LNCAP (cell line): ENCODE measurements around the gene SPATA13.

ENCODE experiments used
- TF ChIP-seq, protein P1 (sequence below): fragments of 450-650 bp; IDR thresholded peaks from 2 replicates; pipeline ENCODE4 v1.5.1; 2017; ENCODE audit warnings: mild to moderate bottlenecking

SPATA13 gene

DNA sequence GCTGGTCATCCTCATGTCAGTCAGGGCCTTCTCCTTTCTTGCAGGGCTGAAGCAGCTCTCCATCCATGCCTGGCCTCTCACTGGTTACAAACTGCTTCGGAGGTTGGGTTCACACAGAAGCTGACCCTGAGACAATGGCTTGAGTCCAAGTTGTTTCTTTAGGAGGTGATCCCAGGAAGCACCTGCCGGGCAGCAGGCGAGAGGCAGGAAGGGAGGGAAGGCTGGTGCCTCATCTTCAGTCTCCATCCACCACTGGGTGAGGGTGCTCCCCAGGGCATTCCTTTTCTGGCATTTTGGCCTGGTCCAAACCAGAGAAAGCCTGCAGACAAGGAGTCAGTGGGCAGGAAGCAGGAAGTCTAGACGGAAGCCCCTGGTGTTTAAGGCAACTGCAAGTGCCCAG lies 17.6 kb upstream of the SPATA13 start:
- TF ChIP-seq, protein P1, sequence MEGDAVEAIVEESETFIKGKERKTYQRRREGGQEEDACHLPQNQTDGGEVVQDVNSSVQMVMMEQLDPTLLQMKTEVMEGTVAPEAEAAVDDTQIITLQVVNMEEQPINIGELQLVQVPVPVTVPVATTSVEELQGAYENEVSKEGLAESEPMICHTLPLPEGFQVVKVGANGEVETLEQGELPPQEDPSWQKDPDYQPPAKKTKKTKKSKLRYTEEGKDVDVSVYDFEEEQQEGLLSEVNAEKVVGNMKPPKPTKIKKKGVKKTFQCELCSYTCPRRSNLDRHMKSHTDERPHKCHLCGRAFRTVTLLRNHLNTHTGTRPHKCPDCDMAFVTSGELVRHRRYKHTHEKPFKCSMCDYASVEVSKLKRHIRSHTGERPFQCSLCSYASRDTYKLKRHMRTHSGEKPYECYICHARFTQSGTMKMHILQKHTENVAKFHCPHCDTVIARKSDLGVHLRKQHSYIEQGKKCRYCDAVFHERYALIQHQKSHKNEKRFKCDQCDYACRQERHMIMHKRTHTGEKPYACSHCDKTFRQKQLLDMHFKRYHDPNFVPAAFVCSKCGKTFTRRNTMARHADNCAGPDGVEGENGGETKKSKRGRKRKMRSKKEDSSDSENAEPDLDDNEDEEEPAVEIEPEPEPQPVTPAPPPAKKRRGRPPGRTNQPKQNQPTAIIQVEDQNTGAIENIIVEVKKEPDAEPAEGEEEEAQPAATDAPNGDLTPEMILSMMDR = no peak

DNA sequence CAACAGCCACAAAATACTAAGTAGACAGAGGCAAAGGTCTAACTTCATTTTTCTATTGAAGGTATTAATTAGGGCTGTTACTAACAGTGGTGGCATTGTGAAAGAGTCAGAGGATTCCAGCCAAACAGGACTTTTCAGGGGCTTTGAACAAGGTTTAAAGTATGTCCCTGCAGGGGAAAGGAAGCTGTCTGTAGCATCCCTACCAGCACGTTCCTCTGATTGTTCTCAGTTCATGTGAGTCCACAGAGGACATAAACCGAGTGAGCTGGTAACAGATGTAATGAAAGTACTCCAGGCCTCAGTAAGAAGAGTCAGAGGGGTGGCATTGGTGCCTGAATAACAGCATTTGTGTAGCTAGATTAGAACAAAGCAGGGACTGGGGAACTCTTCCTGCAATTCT lies 15.3 kb upstream of the SPATA13 start:
- TF ChIP-seq, protein P1 = no peak

DNA sequence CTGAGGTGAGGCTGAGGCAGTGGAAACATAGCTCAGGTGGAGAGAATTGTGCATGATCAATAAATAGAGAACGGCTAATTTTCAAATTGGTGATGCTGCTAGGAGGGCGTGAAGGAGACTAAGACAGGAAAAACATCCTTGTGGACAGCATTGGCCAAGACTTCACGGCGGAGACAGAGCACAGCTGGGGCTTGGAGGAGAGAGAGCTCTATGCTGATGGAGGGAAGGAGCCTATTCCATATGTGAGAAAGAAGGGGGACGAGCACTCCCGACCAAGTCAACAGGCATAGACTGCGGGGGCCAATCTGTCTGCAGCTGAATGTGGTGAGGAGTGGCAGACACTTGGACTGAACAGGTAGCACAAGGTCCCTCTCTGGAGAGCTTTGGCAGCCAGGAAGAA lies 14.8 kb upstream of the SPATA13 start:
- TF ChIP-seq, protein P1 = no peak

DNA sequence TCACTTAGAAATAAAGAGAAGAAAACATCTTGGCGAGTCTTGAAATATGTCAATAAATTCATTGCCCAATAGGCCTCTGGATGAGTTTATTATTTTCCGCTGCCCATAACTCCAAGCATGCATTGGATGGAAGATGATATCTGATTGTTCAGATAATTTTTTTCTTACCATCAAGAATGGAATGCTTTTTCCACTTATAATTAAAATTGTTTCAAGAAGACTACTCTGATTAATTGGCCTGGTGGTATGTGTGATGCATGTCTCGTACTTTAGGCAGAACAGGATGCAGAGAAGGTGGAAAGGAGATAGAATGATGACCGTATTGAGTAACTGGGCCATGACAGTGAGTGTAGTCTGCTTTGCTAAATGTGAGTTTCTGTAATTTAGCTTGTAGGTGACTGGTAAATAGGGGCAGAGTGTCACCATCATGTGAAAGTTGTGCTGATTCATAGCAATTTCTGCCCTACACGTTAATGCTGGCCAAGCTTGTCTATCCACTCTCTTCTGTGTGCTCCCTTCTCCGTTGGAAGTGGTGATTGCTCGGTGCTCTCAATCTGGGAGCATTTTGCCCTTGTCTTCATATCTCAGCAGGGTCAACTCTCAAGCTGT lies 13.5 kb upstream of the SPATA13 start:
- TF ChIP-seq, protein P1 = no peak

DNA sequence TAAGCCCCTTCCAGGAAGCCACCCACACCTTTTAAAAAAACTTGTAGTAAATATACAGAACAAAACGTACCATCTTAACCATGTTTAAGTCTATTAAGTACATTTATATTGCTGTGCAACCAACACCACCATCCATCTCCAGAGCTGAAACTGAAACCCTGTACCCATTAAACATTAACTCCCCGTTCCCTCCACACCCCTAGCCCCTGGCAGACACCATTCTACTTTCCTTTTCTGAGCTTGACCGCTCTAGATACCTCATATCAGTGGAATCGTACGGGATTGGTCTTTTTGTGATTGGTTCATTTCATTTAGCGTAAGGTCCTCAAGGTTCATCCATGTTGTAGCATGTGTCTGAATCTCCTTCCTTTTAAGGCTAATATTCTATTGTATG lies 13.0 kb upstream of the SPATA13 start:
- TF ChIP-seq, protein P1 = no peak

DNA sequence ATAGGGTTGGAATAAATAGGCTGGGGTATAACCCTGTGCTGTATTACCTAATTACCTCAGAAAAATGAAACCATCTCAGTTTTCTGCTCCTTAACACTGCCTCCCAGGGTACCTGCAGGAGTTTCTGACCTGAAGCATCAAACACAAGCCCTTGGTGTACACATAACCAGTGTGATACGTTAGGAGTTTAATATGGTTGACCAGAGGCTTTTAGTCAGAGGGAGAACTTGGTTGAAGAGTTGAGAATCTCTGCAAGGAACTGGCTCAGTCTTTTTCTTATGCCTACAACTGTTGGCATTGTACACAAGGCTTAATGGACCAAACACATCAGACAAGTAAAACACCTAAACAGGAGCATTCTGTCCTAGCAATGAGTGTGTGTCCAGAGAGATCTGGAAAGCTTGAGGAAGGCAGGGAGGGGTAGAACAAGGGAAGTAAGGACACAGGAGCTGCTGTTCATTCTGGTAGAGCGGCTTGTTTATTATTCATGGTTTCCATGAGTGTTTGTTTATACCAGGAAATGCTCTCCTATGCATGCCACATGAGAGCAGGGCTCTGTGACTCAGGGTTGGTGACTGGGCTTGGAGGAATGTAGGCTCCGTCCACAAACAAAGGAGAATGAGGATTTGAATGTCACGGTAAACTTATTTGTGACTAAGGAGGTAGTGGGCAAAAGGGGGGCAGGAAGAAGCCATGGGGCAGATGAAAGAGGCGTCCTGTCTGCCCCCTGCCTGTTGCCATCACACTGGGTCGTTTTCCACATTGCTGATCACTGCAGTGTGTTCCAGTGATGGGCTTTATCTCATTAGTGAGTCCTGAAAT lies 11.9 kb upstream of the SPATA13 start:
- TF ChIP-seq, protein P1 = no peak

DNA sequence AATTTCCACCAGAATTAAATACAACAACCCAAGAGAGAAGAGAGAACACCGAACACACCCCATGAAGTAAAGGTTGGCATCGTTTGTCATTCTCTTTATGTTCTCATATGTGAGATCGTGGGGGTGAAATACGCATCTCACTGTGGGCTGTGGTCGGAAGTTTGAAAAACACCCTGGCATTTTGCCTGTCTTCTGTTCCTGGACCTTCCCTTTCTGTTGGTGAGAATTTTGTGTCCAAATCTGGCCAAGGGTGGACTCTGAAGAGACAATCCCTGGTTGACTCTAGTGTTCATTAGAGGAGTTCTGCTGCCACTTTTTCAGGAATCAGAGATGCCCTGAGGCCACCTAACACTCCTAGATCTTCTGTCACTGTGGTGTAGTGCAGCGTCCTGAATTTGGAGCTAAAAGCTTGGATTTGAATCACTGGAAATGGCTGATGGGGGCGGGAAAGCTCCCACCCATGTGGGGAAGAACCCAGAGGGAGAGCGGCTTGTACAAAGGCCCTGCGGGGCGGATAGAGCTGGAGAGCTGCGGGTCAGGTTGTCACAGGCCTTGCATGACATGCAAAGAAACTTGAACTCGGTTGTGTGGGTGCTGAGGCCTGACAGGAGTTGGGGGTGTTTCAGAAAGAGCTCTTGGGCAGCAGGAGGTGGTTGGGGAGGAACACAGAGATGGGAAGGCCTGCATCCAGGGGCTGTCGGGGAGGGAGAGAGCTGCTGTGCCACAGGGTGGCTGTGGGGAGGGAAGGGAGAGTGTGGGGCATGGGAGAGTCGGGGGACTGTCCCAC lies 11.1 kb upstream of the SPATA13 start:
- TF ChIP-seq, protein P1 = no peak
